SK-N-MC (cell line): ENCODE data around the gene KDM2A.

Experiments
- EZH2 ChIP-seq: fragments of 200-600 bp; sonication (generic); IDR thresholded peaks from one replicate; pipeline ENCODE4 v1.6.1; 2017; ENCODE audit warnings: antibody characterized with exemption
- FOXP2 ChIP-seq: optimal IDR thresholded peaks from 2 replicates; pipeline ENCODE3; 2011; ENCODE audit warnings: mild to moderate bottlenecking, moderate library complexity; ENCODE audit not compliant: insufficient read depth; ENCODE audit errors: extremely low read length, control extremely low read depth
- POLR2AphosphoS5 ChIP-seq: IDR thresholded peaks from 2 replicates; pipeline ENCODE4 v1.6.1; 2012; ENCODE audit warnings: mild to moderate bottlenecking, low read depth, low read length, borderline replicate concordance

DNA sequence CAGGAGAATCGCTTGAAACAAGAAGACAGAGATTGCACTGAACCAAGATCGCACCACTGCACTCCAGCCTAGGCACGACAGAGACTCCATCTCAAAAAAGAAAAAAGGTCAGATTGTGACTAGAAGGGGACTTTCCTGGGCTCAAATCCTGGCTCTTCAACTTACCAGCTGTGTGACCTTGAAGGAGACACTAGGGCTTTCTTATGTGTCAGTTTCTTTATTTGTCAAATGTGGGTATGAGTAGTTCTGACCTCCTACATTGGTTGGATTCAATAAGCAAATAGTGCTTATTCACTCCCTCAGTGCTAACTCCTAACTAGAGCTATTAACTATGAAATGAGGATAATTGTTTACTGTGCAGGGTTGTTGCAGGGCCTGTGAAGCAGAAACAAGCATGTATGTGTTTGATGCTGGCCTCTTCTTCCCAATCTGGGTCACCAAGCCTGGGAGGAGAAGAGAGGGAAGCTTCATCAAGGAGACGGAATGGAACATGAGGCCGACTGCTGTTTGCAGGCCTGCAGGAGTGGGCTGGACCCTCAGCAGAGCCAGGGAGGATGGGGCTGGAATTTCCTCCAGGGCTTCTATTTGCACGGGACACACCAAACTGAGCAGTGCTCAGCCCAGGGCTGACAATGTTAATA is 39.9 kb upstream of the KDM2A start:
- TF ChIP-seq POLR2AphosphoS5: no peak
- TF ChIP-seq EZH2: no peak
- TF ChIP-seq FOXP2: no peak
